Measurements from ENCODE around the gene CDKL1.
"Not testable (repeated sequence)": the region's sequence is repeated elsewhere in the genome, so short reads cannot be mapped to it uniquely, and the experiment has no call there.

The CDKL1 gene

GRCh38 chr14:50388256-50388931, 8.3 kb downstream of the CDKL1 start:
- DNase-seq (ENCODE audit: low read depth in 2 of 2) = no peak

DNA sequence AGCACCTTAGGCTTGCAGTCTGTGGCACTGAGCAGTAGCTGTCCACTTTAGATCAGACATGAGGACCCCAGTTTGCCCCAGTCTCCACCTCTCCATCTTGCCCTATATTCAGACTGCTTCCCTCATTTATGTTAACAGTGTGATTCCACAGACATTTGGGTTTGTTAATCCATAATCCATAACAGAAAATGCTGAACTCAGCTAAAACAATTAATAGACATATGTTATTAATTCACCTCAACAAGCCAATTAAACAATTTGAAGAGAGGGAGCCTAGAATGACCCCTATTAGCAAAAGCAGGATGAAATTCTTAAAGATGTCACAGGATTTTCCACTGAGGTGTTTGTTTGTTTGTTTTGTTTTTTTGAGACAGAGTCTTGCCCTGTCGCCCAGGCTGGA, 9.1 kb downstream of the CDKL1 start:
- DNase-seq (ENCODE audit: low read depth in 2 of 2) = no peak

GRCh38 chr14:50383618-50384225, 13.0 kb downstream of the CDKL1 start:
- no peak for DNase-seq (ENCODE audit: low read depth in 2 of 2)

DNA sequence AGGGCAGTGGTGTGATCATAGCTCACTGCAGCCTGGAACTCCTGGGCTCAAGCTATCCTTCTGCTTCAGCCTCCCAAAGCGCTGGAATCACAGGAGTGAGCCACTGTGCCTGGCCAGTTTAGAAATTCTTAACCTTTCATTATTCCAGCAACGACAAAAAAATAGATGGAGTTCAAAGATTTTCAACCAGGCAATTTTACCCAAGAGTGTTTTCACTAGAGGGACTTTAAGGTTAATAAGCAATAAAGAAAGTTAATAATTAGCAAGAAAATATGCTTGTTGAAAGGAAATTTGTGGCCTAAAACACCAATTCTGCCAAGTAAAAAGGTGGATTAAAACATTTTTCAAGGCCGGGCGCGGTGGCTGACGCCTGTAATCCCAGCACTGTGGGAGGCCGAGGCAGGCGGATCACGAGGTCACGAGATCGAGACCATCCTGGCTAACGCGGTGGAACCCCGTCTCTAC, 14.8 kb downstream of the CDKL1 start:
- DNase-seq (ENCODE audit: low read depth in 2 of 2) = no peak

GRCh38 chr14:50381008-50381407, 15.7 kb downstream of the CDKL1 start:
- no peak for DNase-seq (ENCODE audit: low read depth in 2 of 2)

- no peak for DNase-seq (ENCODE audit: low read depth in 2 of 2)
Measured at GRCh38 chr14:50380455-50380854, 16.2 kb downstream of the CDKL1 start.

DNA sequence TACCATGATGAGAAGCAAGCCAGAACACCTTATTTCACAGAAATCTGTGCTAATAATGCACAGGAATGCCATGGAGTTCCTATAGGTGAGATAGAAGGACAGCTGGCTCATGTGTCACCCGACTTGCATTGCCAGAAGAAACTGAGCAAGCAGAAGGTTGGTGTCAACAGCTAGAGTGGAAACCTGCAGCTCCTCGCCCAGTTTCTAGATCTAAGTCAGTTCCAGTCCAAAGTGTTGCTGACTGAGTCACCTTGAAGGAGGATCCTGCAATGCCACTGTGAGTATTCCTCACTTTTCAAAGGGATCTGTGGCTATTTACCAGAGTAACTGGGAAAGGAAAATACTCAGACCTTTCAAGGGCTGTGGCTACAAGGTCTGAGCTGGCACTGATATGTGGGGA, 17.1 kb downstream of the CDKL1 start:
- DNase-seq (ENCODE audit: low read depth in 2 of 2) = no peak

GRCh38 chr14:50377550-50378085, 19.1 kb downstream of the CDKL1 start:
- DNase-seq (ENCODE audit: low read depth in 2 of 2) = no peak

DNA sequence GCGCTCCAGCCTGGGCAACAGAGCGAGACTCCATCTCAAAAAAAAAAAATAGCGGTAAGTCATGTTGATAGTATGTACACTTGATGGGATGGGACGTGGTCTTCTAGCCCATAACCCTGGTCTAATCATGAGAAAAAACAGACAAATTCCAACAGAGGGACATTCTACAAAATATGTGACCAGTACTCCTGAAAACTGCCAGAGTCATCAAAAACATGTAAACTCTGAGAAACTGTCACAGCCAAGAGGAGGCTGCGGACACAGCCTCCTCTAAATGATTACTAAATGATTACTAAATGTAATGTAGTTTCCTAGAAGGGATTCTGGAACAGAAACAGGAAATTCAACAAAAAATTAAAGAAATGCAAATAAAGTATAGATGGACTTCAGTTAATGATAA, 20.9 kb downstream of the CDKL1 start:
- DNase-seq (ENCODE audit: low read depth in 2 of 2) = no peak

GRCh38 chr14:50373959-50374358, 22.7 kb downstream of the CDKL1 start:
- DNase-seq (ENCODE audit: low read depth in 2 of 2) = no peak

DNA sequence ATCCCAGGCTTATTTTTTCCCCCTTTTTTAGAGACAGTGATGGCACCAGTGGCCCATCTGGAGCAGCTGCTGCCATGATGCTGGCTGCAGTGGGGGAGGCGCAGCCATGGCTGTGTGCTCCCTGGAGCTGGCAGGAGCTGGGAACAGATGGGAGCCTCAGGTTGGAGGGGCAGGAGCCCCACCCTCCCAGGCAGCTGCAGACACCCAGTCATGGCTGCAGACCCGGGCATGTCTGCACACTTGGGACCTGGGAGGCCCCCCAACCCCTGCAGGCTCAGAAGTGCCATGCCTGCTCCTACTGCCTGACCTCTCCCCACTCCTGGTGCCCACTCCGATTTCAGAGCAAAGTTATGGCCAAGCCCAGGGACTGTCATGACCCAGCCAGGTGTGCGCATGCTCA, 25.1 kb downstream of the CDKL1 start:
- DNase-seq (ENCODE audit: low read depth in 2 of 2) = no peak

DNA sequence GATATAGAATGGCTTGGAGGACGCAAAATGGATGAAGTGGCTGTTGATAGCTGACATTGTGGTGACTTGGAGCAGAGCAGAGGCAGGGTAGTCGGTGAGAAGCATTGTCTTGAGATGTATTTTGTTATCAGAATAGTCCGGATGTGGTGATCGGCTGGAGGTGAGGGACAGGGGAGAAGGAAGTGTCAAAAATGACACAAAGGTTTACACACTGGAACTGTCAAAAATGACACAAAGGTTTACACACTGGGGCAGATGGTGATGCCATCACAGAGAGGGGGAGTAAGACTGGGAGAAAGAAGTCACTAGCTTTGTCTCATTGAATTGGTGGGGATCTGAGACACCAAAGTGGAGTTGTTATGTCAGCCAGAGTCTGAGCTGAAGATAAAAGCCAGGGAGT, 30.1 kb downstream of the CDKL1 start:
- no peak for DNase-seq (ENCODE audit: low read depth in 2 of 2)

DNA sequence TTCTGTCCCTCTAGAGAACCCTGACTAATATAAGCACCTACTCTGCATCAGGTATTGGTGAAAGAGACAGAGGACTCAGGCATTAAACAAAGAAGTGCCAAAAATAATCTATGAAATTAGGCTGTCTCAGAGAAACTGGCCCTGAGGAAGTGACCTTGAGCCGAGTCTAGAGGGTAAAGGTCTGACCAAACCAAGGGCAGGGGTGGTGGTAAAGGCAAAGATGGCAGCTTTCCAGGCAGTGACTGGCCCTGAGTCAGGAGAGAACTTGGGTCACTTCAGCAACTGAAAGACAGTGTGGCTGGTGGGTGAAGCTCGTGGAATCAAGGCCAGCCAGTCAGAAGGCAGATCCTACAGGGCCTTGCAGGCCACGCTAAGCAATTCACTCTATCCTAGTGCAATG, 30.6 kb downstream of the CDKL1 start:
- DNase-seq (ENCODE audit: low read depth in 2 of 2) = no peak

DNA sequence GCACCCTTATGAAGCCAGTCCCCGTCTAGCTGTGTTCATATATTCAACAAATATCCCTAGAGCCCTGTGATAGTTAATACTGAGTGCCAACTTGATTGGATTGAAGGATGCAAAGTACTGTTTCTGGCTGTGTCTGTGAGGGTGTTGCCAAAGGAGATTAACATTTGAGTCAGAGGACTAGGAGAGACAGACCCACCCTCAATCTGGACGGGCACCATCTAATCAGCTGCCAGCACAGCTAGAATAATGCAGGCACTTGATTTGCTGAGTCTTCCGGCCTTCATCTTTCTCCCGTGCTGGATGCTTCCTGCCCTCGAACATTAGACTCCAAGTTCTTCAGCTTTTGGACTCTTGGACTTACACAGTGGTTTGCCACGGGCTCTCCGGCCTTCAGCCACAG, 31.1 kb downstream of the CDKL1 start:
- not testable (repeated sequence) for DNase-seq (ENCODE audit: low read depth in 2 of 2)

- DNase-seq (ENCODE audit: low read depth in 2 of 2) = no peak
Measured at GRCh38 chr14:50364792-50365191, 31.9 kb downstream of the CDKL1 start.

- DNase-seq (ENCODE audit: low read depth in 2 of 2) = peak in 1 of 2 donors; percentile 9
Measured at GRCh38 chr14:50363714-50364111, 33.0 kb downstream of the CDKL1 start.

DNA sequence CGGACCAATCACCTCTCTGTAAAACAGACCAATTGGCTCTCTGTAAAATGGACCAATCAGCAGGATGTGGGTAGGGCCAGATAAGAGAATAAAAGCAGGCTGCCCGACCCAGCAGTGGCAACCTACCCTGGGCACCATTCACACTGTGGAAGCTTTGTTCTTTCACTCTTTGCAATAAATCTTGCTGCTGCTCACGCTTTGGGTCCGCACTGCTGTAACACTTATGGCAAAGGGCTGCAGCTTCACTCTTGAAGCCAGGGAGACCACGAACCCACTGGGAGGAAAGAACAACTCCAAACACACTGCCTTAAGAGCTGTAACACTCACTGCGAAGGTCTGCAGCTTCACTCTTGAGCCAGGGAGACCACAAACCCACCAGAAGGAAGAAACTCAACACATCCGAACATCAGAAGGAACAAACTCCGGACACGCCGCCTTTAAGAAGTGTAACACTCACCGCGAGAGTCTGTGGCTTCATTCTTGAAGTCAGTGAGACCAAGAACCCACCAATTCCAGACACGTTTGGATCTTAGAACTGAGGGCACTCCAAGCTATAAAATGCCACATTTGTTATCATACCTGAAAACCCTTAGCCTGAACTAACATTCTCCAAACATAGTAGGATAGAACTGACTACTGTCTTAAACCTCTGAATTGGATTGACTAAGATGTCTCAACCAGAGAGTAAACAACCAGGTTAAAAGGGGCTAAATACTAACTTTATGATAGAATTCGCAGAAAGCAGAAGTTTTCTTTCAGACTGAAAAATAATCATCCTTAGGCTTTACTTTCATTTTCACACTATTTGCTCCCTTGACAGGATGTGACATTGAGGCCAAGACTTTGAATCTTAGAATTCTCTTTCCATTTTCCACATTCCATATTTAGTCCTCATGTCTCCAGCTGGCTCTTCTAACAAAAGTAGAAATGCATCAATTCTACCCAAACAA, 33.6 kb downstream of the CDKL1 start:
- DNase-seq (ENCODE audit: low read depth in 2 of 2) = no peak

DNA sequence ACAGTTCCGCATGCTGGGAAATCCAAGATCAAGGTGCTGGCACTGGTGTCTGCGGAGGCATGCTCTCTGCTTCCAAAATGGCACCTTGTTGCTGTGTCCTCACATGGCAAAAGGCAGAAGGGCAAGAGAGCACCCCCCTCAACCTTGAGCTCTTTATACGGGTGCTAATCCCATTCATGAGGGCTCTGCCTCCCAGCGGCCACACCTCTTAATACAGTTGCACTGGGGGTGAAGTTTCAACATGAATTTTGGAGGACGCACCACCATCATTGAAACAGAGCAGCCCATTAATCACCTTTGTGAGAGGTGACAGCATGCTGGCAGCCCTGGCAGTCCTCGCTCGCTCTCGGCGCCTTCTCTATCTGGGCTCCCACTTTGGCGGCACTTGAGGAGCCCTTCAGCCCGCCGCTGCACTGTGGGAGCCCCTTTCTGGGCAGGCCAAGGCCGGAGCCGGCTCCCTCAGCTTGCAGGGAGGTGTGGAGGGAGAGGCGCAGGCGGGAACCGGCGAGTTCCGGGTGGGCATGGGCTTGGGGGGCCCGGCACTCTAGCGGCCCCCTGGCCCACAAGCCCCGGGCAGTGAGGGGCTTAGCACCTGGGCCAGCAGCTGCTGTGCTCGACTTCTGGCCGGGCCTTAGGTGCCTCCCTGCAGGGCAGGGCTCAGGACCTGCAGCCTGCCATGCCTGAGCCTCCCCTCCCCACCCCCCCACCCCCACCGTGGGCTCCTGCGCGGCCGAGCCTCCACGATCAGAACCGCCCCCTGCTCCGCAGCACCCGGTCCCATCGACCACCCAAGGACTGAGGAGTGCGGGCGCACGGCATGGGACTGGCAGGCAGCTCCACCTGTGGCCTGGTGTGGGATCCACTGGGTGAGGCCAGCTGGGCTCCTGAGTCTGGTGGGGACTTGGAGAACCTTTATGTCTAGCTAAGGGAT, 34.9 kb downstream of the CDKL1 start:
- DNase-seq (ENCODE audit: low read depth in 2 of 2) = not testable (repeated sequence)

GRCh38 chr14:50360851-50361250, 35.8 kb downstream of the CDKL1 start:
- no peak for DNase-seq (ENCODE audit: low read depth in 2 of 2)

DNA sequence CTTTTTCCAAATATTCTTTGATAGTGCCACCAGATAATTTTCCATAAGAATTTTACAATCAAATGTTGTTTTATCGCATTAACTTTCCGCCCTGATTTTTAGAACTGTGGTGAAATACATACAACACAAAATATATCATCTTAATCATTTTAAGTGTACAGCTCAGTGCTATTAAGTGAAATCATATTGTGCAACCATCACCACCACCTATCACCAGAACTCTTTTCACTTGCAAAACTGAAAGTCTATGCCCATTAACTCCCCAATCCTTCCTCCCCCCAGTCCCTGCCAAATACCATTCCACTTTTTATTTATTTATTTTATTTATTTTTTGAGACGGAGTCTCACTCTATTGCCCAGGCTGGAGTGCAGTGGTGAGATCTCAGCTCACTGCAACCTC, 36.6 kb downstream of the CDKL1 start:
- DNase-seq (ENCODE audit: low read depth in 2 of 2) = no peak

DNA sequence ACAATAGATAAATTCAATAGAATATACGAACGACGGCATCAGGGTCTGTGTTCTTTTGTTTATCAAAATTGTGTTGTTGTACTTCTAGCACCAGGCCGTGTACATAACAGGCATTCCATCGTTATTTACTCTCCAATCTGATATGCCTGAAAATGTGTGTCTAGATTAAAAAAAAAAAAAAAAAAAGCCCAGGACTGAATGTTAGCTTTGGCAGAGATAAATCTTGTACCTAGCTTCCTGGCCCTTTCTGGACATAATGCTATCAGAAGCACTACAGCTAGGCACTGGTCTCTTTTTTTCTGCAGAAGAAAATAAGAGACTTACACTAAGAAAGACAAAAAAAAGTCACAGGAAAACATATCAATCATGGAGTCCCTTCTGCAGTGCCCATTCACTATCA, 37.0 kb downstream of the CDKL1 start:
- no peak for DNase-seq (ENCODE audit: low read depth in 2 of 2)

Data from activated CD4-positive, alpha-beta T cell treated with anti-CD3 and anti-CD28 coated beads for 24 hours (primary cell).